GM19099 (cell line): ENCODE data around the gene SYNGR3.

Experiments
- POLR2A ChIP-seq: IDR thresholded peaks from 3 replicates; pipeline ENCODE4 v1.6.1; 2011; ENCODE audit warnings: low read depth; ENCODE audit not compliant: insufficient read length; ENCODE audit errors: extremely low read depth

SYNGR3 gene

GRCh38 chr16:2026461-2027023 is 36.8 kb downstream of the SYNGR3 start, which contains the start of gene NHERF2:
TSS of gene NHERF2 (plus strand) at chr16:2026902. CDS start at chr16:2027006, 104 bp downstream.
- TF ChIP-seq POLR2A = no peak

GRCh38 chr16:2027024-2028010 is 37.5 kb downstream of the SYNGR3 start:
- TF ChIP-seq POLR2A = no peak

DNA sequence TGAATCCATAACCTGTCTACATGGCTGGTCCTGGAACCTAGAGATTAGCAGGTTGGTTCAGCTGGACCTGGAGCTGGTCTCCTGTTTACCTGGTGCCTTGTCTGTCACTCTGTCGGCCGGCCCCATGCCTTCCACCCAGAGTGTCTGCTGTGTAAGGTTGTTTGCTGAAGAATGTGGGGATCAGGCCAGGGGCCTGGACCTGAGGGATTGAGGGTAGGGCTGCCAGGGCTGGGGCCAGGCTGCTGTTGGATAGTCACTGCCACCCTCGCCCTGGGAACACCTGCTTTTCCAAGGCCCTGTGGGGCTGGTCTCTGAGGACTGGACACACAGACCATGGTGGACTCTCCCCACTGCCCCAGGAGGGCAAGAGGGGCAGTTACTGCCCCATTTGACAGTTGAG is 38.4 kb downstream of the SYNGR3 start:
- no peak for TF ChIP-seq POLR2A

- no peak for TF ChIP-seq POLR2A
Observed at GRCh38 chr16:2028620-2029220, 39.0 kb downstream of the SYNGR3 start.

GRCh38 chr16:2029350-2029749 is 39.6 kb downstream of the SYNGR3 start:
- TF ChIP-seq POLR2A = no peak

DNA sequence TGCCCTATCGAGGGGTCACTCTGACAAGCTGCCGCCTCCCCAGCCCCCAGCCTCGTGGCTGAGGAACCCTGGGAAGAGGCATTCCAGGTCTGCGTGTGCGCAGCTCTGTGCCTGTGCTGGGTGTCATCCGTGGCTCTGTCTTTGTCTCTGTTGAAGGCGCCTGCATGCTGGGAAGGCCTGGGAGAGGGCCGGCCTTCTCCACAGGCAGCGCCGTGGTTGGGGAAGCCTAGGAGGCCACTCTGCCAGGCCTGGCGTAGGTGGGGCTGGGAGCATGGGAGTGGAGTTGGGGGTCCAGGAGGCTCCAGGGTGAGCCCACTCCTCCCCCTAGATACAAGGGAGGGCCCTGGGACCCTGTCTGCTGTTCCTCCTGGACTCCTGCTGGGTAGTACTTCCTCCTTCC is 40.3 kb downstream of the SYNGR3 start:
- no peak for TF ChIP-seq POLR2A

GRCh38 chr16:2031081-2031577 is 41.4 kb downstream of the SYNGR3 start:
- TF ChIP-seq POLR2A = no peak

DNA sequence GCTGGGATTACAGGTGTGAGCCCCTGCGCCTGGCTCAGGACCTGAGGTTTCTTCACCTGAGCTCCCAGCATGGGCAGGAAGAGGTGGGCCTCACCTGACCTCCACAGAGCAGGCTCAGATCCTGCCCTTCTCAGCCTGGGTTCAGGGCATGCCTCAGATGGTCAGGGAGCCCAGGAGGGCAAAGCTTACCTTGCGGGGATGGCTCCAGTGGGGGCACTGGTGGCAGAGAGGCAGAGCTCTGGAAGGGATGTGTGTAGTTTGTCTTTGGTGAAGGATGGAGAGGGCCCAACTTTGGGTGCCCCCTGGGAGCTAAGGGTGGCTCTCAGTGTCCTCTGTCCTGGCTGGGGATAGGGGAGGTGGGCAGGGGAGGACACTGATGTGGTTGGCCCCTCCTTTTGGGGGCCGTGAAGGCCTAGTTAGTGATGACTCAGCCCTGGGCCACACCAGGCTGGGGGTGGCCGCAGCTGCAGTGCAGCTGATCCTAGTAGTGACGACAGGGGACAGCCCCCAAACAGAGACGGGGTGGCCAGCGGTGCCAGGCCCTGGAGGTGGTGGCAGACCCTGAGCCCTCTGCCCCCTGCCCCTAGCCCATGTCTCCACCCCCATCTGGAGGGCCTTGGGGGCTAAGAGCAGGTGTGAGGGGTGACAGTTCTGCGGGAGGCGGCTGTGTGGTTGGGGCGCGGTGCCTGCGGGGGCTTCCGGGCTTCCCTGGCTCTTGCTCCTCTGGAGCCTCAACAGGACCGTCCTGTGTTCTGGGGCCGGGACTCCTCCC is 42.7 kb downstream of the SYNGR3 start:
- no peak for TF ChIP-seq POLR2A

- no peak for TF ChIP-seq POLR2A
Observed at GRCh38 chr16:2033057-2033908, 43.5 kb downstream of the SYNGR3 start.

DNA sequence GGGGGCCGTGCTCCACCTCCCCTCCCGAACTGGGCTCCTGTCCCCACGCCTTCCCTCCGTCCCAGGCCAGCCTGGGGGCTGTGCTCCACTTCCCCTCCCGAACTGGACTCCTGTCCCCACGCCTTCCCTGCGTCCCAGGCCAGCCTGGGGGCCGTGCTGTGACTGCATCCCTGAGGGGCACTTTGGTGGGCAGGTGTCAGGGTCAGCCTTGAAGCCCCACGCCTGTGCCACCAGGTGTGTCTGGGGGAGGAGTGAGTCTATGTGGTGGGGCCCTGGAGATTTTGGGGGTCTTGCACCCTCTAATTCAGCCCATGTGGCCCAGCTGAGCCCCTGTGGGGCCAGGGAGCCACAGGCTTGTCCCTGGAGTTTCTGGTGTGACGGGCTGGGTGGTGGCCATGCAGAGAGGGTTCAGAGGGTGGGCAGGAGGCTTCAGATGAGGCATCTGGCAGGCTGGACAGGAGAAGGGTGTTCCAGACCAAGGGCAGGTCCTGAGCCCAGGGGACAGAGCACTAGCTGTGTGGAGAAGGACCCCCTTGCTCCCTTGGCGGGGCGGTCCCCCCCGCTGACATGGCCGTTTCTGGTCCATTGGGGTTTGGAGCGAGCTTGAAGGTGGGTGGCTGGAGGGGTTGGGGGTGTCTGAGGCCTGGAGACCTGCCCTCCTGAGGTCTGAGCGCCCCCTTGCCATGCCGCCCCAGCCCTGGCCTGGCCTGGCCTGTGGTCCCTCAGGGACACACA is 45.1 kb downstream of the SYNGR3 start:
- TF ChIP-seq POLR2A = no peak

- TF ChIP-seq POLR2A = no peak
Observed at GRCh38 chr16:2035431-2036199, 45.8 kb downstream of the SYNGR3 start.

- no peak for TF ChIP-seq POLR2A
Observed at GRCh38 chr16:2036200-2036966, 46.6 kb downstream of the SYNGR3 start.
